Psoas muscle (tissue), 8 donors: Measurements from ENCODE around the gene TRABD. TPM values are rescaled to one million over a fixed set of nuclear protein-coding genes. Genes with fewer than 3 reads are reported as not detected.
"Not testable (repeated sequence)": the region's sequence is repeated elsewhere in the genome, so short reads cannot be mapped to it uniquely, and the experiment has no call there.

ENCODE experiments used
- ATAC-seq, 4 donors: fragments of 200-7000 bp; cut with Tn5 transposase; one replicate each; pipeline ENCODE4 v1.9.1; 2020; ENCODE audit warnings: moderate library complexity in 3 of 4, mild to moderate bottlenecking in 2 of 4
- DNase-seq, 2 donors: peaks; one replicate each; pipeline ENCODE4 v3.0.0-alpha.2; 2020
- H3K27ac ChIP-seq: fragments of 200-600 bp; one replicate; pipeline ENCODE4 v1.8.0; 2022
- H3K27me3 ChIP-seq, 3 donors: fragments of 200-600 bp in 1 of 3; one replicate each; pipeline versions ENCODE4 v1.6.1 to v1.8.0; 2013 to 2022; ENCODE audit warnings: low read length in 2 of 3, mild to moderate bottlenecking in 2 of 3, moderate library complexity in 1 of 3; ENCODE audit not compliant: insufficient read depth in 3 of 3
- H3K36me3 ChIP-seq, 2 donors: fragments of 200-600 bp in 1 of 2; one replicate each; pipeline versions ENCODE4 v1.6.1 to v1.8.0; 2013 to 2022; ENCODE audit warnings: low read depth in 1 of 2, mild to moderate bottlenecking in 1 of 2, moderate library complexity in 1 of 2; ENCODE audit not compliant: insufficient read depth in 1 of 2
- H3K4me1 ChIP-seq: fragments of 200-600 bp; one replicate; pipeline ENCODE4 v1.8.0; 2022
- H3K4me3 ChIP-seq: fragments of 200-600 bp; one replicate; pipeline ENCODE4 v1.8.0; 2022; ENCODE audit warnings: mild to moderate bottlenecking
- H3K9me3 ChIP-seq: fragments of 200-600 bp; one replicate; pipeline ENCODE4 v1.8.0; 2022
- WGBS, 3 donors: extraction: QIAGEN DNeasy Blood & Tissue Kit; methylation state at CpG; one replicate each; pipeline versions ENCODE4 v1.1.6 to v1.1.7; 2013; 5-methylcytosine and 5-hydroxymethylcytosine counted together
- intact Hi-C, 2 donors: fragments of 100-400 bp; cut with DNase I; formaldehyde crosslinking; loops; one replicate each; pipeline versions ENCODE4 v1.11.0 to v1.14.2; 2022
- polyA plus RNA-seq, 3 donors: library from polyadenylated mRNA; stranded (reverse); fragments of 200-250 nt; gene quantifications; one replicate each; pipeline ENCODE4 v1.2.3, GENCODE V29; 2013
- total RNA-seq, 4 donors: library from RNA; stranded (reverse); fragmentation: NEBNext Ultra II Directional in 2 of 4; extraction: Animal tissue kit (Norgen Biotek cat#: 25700) in 2 of 4; gene quantifications; one replicate each; pipeline versions ENCODE4 v1.2.1 to v1.2.4, GENCODE V29; 2021 to 2023
- TF ChIP-seq, protein P1 (sequence below): fragments of 200-600 bp; IDR thresholded peaks from one replicate; pipeline ENCODE4 v1.8.0; 2022; ENCODE audit warnings: antibody characterized with exemption
- donor health status: healthy with polysubstance abuse.
- donor health status: DM: no; HTN: no; CAD: no; lungs with moderate emphysema.
- donor health status: Bipolar disorder and iron deficiency.
- donor health status: healthy.
- donor health status: DM: yes; HTN: yes; CAD: no.
- donor health status: DM: no; HTN: no; CAD: no.
- donor health status: DM: no; HTN: no; CAD: no.
- donor health status: DM: yes; HTN: yes; CAD: no.

The TRABD gene
- total and polyA plus RNA-seq, 7 donors: 19.9 to 52.1 (median 29.5) TPM

DNA sequence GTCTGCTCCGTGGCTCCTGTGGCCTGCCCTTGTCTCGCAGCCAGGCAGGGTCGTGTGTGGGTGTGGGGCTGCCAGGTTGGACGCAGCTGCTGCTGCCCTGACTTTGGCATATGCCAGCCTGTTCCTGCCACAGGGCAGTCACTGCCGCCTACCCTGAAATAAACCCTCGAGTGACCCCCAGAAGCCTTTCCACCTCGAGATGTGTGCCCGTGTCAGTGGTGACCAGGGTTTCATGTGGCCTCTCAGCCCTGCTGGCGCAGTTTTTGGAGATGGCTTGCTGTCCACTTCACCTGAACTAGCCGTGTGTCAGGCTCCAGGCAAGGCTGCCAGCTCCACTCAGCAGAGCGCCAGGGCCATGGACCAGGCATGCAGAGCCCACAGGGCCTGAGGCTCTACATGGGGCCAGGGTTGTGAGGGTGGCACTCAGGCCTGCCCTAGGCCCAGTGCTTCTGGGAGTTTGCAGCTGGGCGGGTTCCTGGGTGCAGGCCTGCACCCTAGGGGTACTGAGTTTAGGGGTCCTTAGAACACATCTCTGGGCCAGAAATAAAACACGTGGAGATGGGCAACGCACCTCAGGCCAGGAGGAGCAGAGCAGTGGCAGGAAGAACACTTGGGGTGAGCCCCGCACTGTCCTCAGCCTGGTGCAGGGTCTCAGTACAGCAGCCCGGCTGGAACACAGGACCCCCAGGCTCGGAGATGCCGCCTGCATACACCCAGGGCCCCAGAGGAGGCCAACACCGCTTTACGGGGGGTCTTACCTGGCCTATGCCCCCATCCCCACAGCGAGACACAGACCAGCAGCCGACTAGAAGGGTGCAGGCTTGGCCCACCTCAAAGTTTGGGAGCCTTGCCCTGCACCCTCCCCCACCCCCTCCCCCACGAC is 24.0 kb upstream of the TRABD start:
- TF ChIP-seq, protein P1, sequence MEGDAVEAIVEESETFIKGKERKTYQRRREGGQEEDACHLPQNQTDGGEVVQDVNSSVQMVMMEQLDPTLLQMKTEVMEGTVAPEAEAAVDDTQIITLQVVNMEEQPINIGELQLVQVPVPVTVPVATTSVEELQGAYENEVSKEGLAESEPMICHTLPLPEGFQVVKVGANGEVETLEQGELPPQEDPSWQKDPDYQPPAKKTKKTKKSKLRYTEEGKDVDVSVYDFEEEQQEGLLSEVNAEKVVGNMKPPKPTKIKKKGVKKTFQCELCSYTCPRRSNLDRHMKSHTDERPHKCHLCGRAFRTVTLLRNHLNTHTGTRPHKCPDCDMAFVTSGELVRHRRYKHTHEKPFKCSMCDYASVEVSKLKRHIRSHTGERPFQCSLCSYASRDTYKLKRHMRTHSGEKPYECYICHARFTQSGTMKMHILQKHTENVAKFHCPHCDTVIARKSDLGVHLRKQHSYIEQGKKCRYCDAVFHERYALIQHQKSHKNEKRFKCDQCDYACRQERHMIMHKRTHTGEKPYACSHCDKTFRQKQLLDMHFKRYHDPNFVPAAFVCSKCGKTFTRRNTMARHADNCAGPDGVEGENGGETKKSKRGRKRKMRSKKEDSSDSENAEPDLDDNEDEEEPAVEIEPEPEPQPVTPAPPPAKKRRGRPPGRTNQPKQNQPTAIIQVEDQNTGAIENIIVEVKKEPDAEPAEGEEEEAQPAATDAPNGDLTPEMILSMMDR: no peak
- H3K4me1 ChIP-seq: no peaks in the 10 kb centered on the region
- ATAC-seq (no peak), DNase-seq (no peak)
- H3K36me3 ChIP-seq: no peaks in the 10 kb centered on the region
- H3K9me3 ChIP-seq: no peaks in the 10 kb centered on the region
- peaks cover 0 to 32% (median 4%) of the 10 kb centered on the region in 3 donors for H3K27me3 ChIP-seq
- H3K4me3 ChIP-seq: no peak overlapping the region
- intact Hi-C loops: no loop called here
- H3K27ac ChIP-seq: no peak overlapping the region
- 78 to 84% (median 81%) methylated on average over 22 to 23 of the region's 23 CpGs for WGBS, 3 donors

DNA sequence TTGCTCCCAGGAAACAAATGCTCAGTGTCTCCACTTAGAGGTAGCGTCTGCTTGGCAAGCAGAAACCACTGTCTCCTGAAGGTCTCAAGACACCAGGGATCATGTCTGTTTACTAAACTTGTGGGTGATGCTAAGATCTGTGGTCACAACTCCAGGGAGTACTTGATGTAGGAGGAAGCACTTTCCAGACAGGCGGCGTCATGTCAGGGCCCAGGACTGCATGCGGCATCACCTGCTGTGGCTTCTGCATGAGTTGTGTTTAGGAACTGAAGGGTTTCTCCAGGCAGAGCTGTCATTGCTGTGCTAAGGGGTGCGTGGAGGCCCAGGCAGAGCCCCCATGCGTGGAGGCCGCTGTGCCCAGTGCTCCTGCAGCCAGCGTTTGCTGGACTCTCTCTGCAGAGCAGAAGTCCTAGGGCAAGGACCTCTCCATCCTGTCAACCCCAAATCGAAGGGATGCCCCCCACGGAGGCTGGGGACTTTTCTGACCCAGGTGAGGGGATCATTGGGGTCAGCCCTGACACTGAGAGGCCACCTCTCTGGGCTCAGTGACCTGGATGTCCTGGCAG is 23.2 kb upstream of the TRABD start:
- WGBS, 3 donors: 79 to 86% (median 82%) methylated on average over 10 of the region's 10 CpGs
- no peak for ATAC-seq
- H3K27me3 ChIP-seq: peaks cover 0 to 30% (median 4%) of the 10 kb centered on the region in 3 donors
- no peaks in the 10 kb centered on the region for H3K9me3 ChIP-seq
- intact Hi-C loops: no loop called here
- H3K27ac ChIP-seq: no peak overlapping the region
- H3K4me3 ChIP-seq: no peak overlapping the region
- no peaks in the 10 kb centered on the region for H3K4me1 ChIP-seq
- no peak for DNase-seq
- TF ChIP-seq, protein P1: no peak
- H3K36me3 ChIP-seq: no peaks in the 10 kb centered on the region

DNA sequence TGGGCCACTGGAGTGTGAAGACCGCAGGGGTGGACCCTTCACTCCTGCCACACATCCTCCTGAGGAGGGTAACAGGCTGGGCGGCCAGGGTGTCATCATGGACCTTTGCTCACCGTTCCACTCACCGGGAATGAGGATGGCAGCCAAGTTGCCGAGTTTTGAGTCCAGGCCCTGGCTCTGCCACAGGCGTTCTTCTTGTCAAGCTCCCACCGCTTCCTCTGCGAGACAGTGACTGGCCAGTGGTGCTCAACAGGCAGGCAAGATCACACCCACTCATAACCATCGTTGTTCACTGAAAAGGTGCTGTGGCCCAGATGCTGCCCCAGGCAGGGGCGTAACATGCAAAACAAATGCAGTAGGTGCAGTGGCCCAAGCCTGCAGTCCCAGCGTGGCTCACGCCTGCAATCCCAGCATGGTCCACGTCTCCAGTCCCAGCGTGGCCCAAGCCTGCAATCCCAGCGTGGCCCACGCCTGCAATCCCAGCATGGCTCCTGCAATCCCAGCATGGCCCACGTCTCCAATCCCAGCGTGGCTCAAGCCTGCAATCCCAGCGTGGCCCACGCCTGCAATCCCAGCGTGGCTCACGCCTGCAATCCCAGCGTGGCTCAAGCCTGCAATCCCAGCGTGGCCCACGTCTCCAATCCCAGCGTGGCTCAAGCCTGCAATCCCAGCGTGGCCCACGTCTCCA is 20.1 kb upstream of the TRABD start:
- no peaks in the 10 kb centered on the region for H3K36me3 ChIP-seq
- TF ChIP-seq, protein P1: no peak
- H3K9me3 ChIP-seq: no peaks in the 10 kb centered on the region
- H3K4me1 ChIP-seq: no peaks in the 10 kb centered on the region
- DNase-seq: no peak
- peaks cover 0 to 23% (median 9%) of the 10 kb centered on the region in 3 donors for H3K27me3 ChIP-seq
- no peak overlapping the region for H3K4me3 ChIP-seq
- no peak for ATAC-seq
- H3K27ac ChIP-seq: no peak overlapping the region
- WGBS, 3 donors: 91 to 93% (median 93%) methylated on average over 28 of the region's 28 CpGs
- intact Hi-C loops: no loop called here

GRCh38 chr22:50167689-50168489 is 17.8 kb upstream of the TRABD start:
- TF ChIP-seq, protein P1: no peak
- H3K36me3 ChIP-seq: no peaks in the 10 kb centered on the region
- WGBS, 3 donors: 58 to 65% (median 61%) methylated on average over 11 of the region's 11 CpGs
- intact Hi-C loops: no loop called here
- DNase-seq (no peak), ATAC-seq (no peak)
- H3K27ac ChIP-seq: no peak overlapping the region
- no peaks in the 10 kb centered on the region for H3K9me3 ChIP-seq
- H3K4me1 ChIP-seq: no peaks in the 10 kb centered on the region
- peaks cover 0 to 37% (median 8%) of the 10 kb centered on the region in 3 donors for H3K27me3 ChIP-seq
- no peak overlapping the region for H3K4me3 ChIP-seq

DNA sequence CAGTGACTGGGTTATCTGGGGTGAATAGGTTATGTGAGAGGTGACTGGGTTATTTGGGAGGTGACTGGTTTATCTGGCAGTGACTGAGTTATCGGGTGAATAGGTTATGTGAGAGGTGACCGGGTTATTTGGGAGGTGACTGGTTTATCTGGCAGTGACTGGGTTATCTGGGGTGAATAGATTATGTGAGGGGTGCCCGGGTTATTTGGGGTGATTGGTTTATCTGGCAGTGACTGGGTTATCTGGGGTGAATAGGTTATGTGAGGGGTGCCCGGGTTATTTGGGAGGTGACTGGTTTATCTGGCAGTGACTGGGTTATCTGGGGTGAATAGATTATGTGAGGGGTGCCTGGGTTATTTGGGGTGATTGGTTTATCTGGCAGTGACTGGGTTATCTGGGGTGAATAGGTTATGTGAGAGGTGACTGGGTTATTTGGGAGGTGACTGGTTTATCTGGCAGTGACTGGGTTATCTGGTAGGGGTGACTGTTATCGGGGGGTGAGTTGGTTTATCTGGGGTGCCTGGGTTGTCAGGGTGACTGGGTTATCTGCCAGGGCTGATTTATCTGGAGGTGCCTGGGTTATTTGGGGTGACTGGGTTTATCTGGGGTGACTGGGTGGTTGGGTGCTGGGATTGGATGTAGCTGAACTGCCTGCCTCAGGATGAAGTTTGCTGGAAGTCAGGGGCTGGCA is 17.1 kb upstream of the TRABD start:
- H3K9me3 ChIP-seq, DNase-seq, H3K27ac ChIP-seq, ATAC-seq, intact Hi-C loops, H3K36me3 ChIP-seq, H3K4me1 ChIP-seq, H3K4me3 ChIP-seq: not testable (repeated sequence)
- WGBS, 3 donors: 88 to 89% (median 89%) methylated on average over 5 of the region's 5 CpGs
- H3K27me3 ChIP-seq: peaks cover 0 to 36% (median 10%) of the 10 kb centered on the region in 3 donors
